Sigmoid colon (tissue), 4 donors: ENCODE measurements around the gene CTDP1.

Experiments used
- CTCF ChIP-seq, 4 experiments: fragments of 450-650 bp in 3 of 4; fragments of 200-600 bp in 1 of 4; IDR thresholded peaks; one replicate each; pipeline ENCODE4 v1.5.1; 2016 to 2019; ENCODE audit warnings: antibody characterized with exemption in 4 of 4, mild to moderate bottlenecking in 3 of 4, moderate library complexity in 2 of 4
- EP300 ChIP-seq, 4 donors: sonication (generic); formaldehyde crosslinking; IDR thresholded peaks; one replicate each; pipeline ENCODE4 v1.6.1; 2017; ENCODE audit warnings: antibody characterized with exemption in 4 of 4
- POLR2A ChIP-seq, 2 donors: fragments of 450-650 bp; IDR thresholded peaks; one replicate each; pipeline ENCODE4 v1.6.1; 2016; ENCODE audit warnings: antibody characterized with exemption in 2 of 2, mild to moderate bottlenecking in 2 of 2, moderate library complexity in 2 of 2
- POLR2AphosphoS5 ChIP-seq, 4 donors: sonication (generic); formaldehyde crosslinking; IDR thresholded peaks; one replicate each; pipeline ENCODE4 v1.6.1; 2017; ENCODE audit warnings: antibody characterized with exemption in 4 of 4

GRCh38 chr18:79798346-79798998 lies 118.9 kb downstream of the CTDP1 start:
- TF ChIP-seq POLR2A (IDR thresholded peaks at IDR 0.05), result no peak
- no peak for TF ChIP-seq EP300 (IDR thresholded peaks at IDR 0.05)
- TF ChIP-seq POLR2AphosphoS5 (IDR thresholded peaks at IDR 0.05), result no peak
- TF ChIP-seq CTCF (IDR thresholded peaks at IDR 0.05), result no peak
